SK-N-DZ (cell line): ENCODE data around the gene RUNX1.

Experiments
- DNase-seq: peaks from one replicate; pipeline ENCODE4 v3.0.0-alpha.2; 2015; ENCODE audit warnings: low spot score

Gene RUNX1

GRCh38 chr21:34857122-34857713 is 191.9 kb downstream of the RUNX1 start:
- DNase-seq: no peak

- DNase-seq: no peak
These were observed 196.7 kb downstream of the RUNX1 start for GRCh38 chr21:34852448-34852847.

GRCh38 chr21:34850166-34850690 is 198.9 kb downstream of the RUNX1 start:
- DNase-seq: no peak

GRCh38 chr21:34846601-34847112 is 202.4 kb downstream of the RUNX1 start:
- DNase-seq: no peak

- no peak for DNase-seq
These were observed 203.3 kb downstream of the RUNX1 start for GRCh38 chr21:34845521-34846451.

- no peak for DNase-seq
These were observed 204.2 kb downstream of the RUNX1 start for GRCh38 chr21:34844924-34845238.

- DNase-seq: no peak
These were observed 204.8 kb downstream of the RUNX1 start for GRCh38 chr21:34844013-34844923.

GRCh38 chr21:34843562-34843961 is 205.5 kb downstream of the RUNX1 start:
- no peak for DNase-seq

- no peak for DNase-seq
These were observed 207.9 kb downstream of the RUNX1 start for GRCh38 chr21:34841154-34841553.

GRCh38 chr21:34840693-34841092 is 208.4 kb downstream of the RUNX1 start:
- no peak for DNase-seq

GRCh38 chr21:34838956-34839820 is 209.9 kb downstream of the RUNX1 start:
- DNase-seq: no peak

- DNase-seq: no peak
These were observed 212.1 kb downstream of the RUNX1 start for GRCh38 chr21:34836933-34837505.

GRCh38 chr21:34836103-34836932 is 212.8 kb downstream of the RUNX1 start:
- DNase-seq: no peak

GRCh38 chr21:34835526-34835925 is 213.6 kb downstream of the RUNX1 start:
- no peak for DNase-seq

- DNase-seq: no peak
These were observed 214.1 kb downstream of the RUNX1 start for GRCh38 chr21:34834852-34835501.

GRCh38 chr21:34834290-34834689 is 214.8 kb downstream of the RUNX1 start:
- DNase-seq: no peak

GRCh38 chr21:34833465-34833864 is 215.6 kb downstream of the RUNX1 start:
- DNase-seq: no peak

- no peak for DNase-seq
These were observed 218.5 kb downstream of the RUNX1 start for GRCh38 chr21:34830386-34831170.
